K562 (cell line): Measurements from ENCODE around the gene ICAM2.

Source experiments
- EP300 ChIP-seq: IDR thresholded peaks from 2 replicates; pipeline ENCODE4 v1.6.1; 2012; ENCODE audit warnings: low read length, improper control_type of control experiment
- FOXM1 ChIP-seq, 2 experiments: fragments of 450-650 bp in 1 of 2; sonication (generic) in 1 of 2; formaldehyde crosslinking in 1 of 2; IDR thresholded peaks; 2 replicates each; pipeline versions ENCODE4 v1.6.1 to v1.9.0; 2017 to 2022; ENCODE audit warnings: low read depth in 2 of 2, mild to moderate bottlenecking in 2 of 2, missing genetic modification reagents in 1 of 2, moderate library complexity in 1 of 2
- RAD51 ChIP-seq: fragments of 450-650 bp; IDR thresholded peaks from 2 replicates; pipeline ENCODE4 v1.7.1; 2016; ENCODE audit warnings: low read depth, mild to moderate bottlenecking, borderline replicate concordance
- TAL1 ChIP-seq: fragments of 450-650 bp; IDR thresholded peaks from 2 replicates; pipeline ENCODE4 v1.6.1; 2016; ENCODE audit warnings: mild to moderate bottlenecking
- ZNF133 ChIP-seq: fragments of 250-450 bp; sonication (Bioruptor Pico); IDR thresholded peaks from 2 replicates; pipeline ENCODE4 v1.4.0; 2020; ENCODE audit warnings: mild to moderate bottlenecking
- ZNF184 ChIP-seq: sonication (generic); formaldehyde crosslinking; IDR thresholded peaks from 2 replicates; pipeline ENCODE4 v1.5.0; 2020; ENCODE audit warnings: missing genetic modification reagents

- no peak for TF ChIP-seq RAD51
- TF ChIP-seq TAL1, result no peak
- TF ChIP-seq ZNF133 (CRISPR knock-in tag), result no peak
- no peak for TF ChIP-seq ZNF184 (CRISPR knock-in tag)
- TF ChIP-seq EP300, result no peak
- no peak for TF ChIP-seq FOXM1 (IDR thresholded peaks at IDR 0.05; ENCODE audit: low read depth)
- no peak for TF ChIP-seq FOXM1 (CRISPR knock-in tag; IDR thresholded peaks at IDR 0.05; ENCODE audit: low read depth)
Observed at GRCh38 chr17:64015447-64015846, 5.0 kb downstream of the ICAM2 start.
